ENCODE data around the gene SERINC3. TPM values are rescaled to one million over a fixed set of nuclear protein-coding genes. Genes with fewer than 3 reads are reported as not detected.

Gene SERINC3
- total and polyA plus RNA-seq, 2 of the 8 experiments (the other 6 are each of a cell fraction or from before 2014, with no cell fraction given), result 47.2 to 66.0 TPM

DNA sequence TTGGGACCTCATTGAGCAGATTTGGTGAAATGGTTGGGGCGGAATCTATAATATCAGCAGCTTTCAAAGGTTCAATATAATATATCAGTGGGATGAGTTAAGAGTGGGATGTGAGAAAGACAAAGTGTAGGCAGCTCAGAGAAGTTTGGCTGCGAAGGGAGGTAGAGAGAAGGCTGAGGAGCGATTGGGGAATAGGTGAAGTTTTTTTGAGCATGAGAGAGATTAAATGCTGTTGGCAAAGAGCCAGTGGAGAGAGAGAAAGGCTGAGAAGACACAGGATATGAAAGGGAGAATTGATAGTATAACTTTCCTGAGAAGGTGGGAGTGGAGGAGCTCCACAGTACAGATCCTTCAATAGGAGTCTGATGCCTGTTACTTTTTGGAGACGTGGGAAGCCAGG is 12.1 kb upstream of the SERINC3 start (continued):
- TF ChIP-seq POU5F1 (IDR thresholded peaks at IDR 0.05; ENCODE audit: low read depth, low read length) (no peak), SAP30 (IDR thresholded peaks at IDR 0.05; ENCODE audit: insufficient read depth, insufficient replicate concordance, low read length) (no peak), NRF1 (IDR thresholded peaks at IDR 0.05; ENCODE audit: low read depth, low read length) (no peak)
